HEK293T (cell line): ENCODE data around the gene GRIK1.

Source experiments
- CTCF ChIA-PET: fragments of 350-600 bp; formaldehyde crosslinking; extraction: SDS; loops from one replicate; lab custom pipeline; 2021; ENCODE audit warnings: antibody characterized with exemption, inconsistent platforms; lab: Yijun Ruan, JAX
- POLR2A ChIA-PET: fragments of 350-600 bp; formaldehyde crosslinking; extraction: SDS; loops from one replicate; lab custom pipeline; 2020; ENCODE audit warnings: antibody characterized with exemption, inconsistent platforms; lab: Yijun Ruan, JAX
- DNase-seq: peaks from one replicate; pipeline ENCODE4 v3.0.0; 2012; ENCODE audit warnings: mixed read lengths; ENCODE audit errors: extremely low spot score
- ARNT ChIP-seq: fragments of 450-650 bp; IDR thresholded peaks from 2 replicates; pipeline ENCODE4 v1.6.1; 2017; ENCODE audit warnings: mild to moderate bottlenecking
- BHLHE40 ChIP-seq: fragments of 450-650 bp; IDR thresholded peaks from 2 replicates; pipeline ENCODE4 v1.6.1; 2016; ENCODE audit warnings: mild to moderate bottlenecking, moderate library complexity, borderline replicate concordance
- CTBP1 ChIP-seq: fragments of 450-650 bp; IDR thresholded peaks from 2 replicates; pipeline ENCODE4 v1.6.1; 2016; ENCODE audit warnings: borderline replicate concordance
- ELF4 ChIP-seq: fragments of 450-650 bp; IDR thresholded peaks from 2 replicates; pipeline ENCODE4 v1.6.1; 2017; ENCODE audit warnings: antibody characterized with exemption
- FOXA1 ChIP-seq: fragments of 450-650 bp; IDR thresholded peaks from 2 replicates; pipeline ENCODE4 v1.6.1; 2016; ENCODE audit warnings: mild to moderate bottlenecking
- FOXK2 ChIP-seq: fragments of 450-650 bp; IDR thresholded peaks from 2 replicates; pipeline ENCODE4 v1.6.1; 2016; ENCODE audit warnings: mild to moderate bottlenecking
- FOXM1 ChIP-seq: fragments of 450-650 bp; IDR thresholded peaks from 2 replicates; pipeline ENCODE4 v1.6.1; 2017; ENCODE audit warnings: mild to moderate bottlenecking, borderline replicate concordance
- HDGF ChIP-seq: fragments of 450-650 bp; IDR thresholded peaks from 2 replicates; pipeline ENCODE4 v1.6.1; 2017; ENCODE audit warnings: antibody characterized with exemption, borderline replicate concordance
- L3MBTL2 ChIP-seq: fragments of 450-650 bp; conservative IDR thresholded peaks from 2 replicates; pipeline ENCODE4 v1.6.1; 2016; ENCODE audit warnings: mild to moderate bottlenecking
- LEF1 ChIP-seq: fragments of 450-650 bp; IDR thresholded peaks from 2 replicates; pipeline ENCODE4 v1.6.1; 2017; ENCODE audit warnings: mild to moderate bottlenecking, borderline replicate concordance
- NFRKB ChIP-seq: fragments of 450-650 bp; IDR thresholded peaks from 2 replicates; pipeline ENCODE4 v1.6.1; 2016; ENCODE audit warnings: mild to moderate bottlenecking, moderate library complexity
- PKNOX1 ChIP-seq: fragments of 450-650 bp; IDR thresholded peaks from 2 replicates; pipeline ENCODE4 v1.6.1; 2016
- SP1 ChIP-seq: fragments of 450-650 bp; IDR thresholded peaks from 2 replicates; pipeline ENCODE4 v1.6.1; 2017
- SUZ12 ChIP-seq: fragments of 450-650 bp; IDR thresholded peaks from 2 replicates; pipeline ENCODE4 v1.6.1; 2016; ENCODE audit warnings: mild to moderate bottlenecking
- TARDBP ChIP-seq: fragments of 450-650 bp; IDR thresholded peaks from 2 replicates; pipeline ENCODE4 v1.6.1; 2016
- ZNF384 ChIP-seq: fragments of 450-650 bp; IDR thresholded peaks from 2 replicates; pipeline ENCODE4 v1.6.1; 2016

GRIK1 gene

GRCh38 chr21:29939924-29940275, at the start of gene GRIK1:
TSS of gene GRIK1 (minus strand) at chr21:29939996.
- CTCF ChIA-PET = no interaction called here
- POLR2A ChIA-PET = no interaction called here
- peak; percentile 45 for DNase-seq
- TF ChIP-seq CTBP1 (no peak), BHLHE40 (no peak), LEF1 (no peak), ELF4 (no peak), FOXM1 (no peak)

GRCh38 chr21:29987762-29988161, 48.0 kb upstream of the GRIK1 start:
- DNase-seq = no peak
- POLR2A ChIA-PET = no interaction called here
- TF ChIP-seq ELF4 (no peak), ARNT (no peak), SUZ12 (no peak), ZNF384 (no peak), NFRKB (no peak), FOXA1 (no peak), HDGF (no peak), CTBP1 (no peak), LEF1 (no peak), BHLHE40 (no peak), L3MBTL2 (no peak), FOXK2 (no peak), FOXM1 (no peak), PKNOX1 (no peak), TARDBP (no peak), SP1 (no peak)
- CTCF ChIA-PET = no interaction called here

GRCh38 chr21:29985866-29986265, 46.1 kb upstream of the GRIK1 start:
- no peak for DNase-seq
- TF ChIP-seq PKNOX1 = no peak
- no peak for TF ChIP-seq L3MBTL2
- no peak for TF ChIP-seq SP1
- no peak for TF ChIP-seq ELF4
- no peak for TF ChIP-seq TARDBP
- no peak for TF ChIP-seq CTBP1
- TF ChIP-seq SUZ12 = no peak
- TF ChIP-seq NFRKB = no peak
- no peak for TF ChIP-seq ZNF384
- no peak for TF ChIP-seq FOXK2
- TF ChIP-seq FOXM1 = no peak
- no peak for TF ChIP-seq ARNT
- TF ChIP-seq BHLHE40 = no peak
- POLR2A ChIA-PET = no interaction called here
- CTCF ChIA-PET = no interaction called here

- POLR2A ChIA-PET = no interaction called here
- CTCF ChIA-PET = no interaction called here
Measured at GRCh38 chr21:29979043-29979442, 39.2 kb upstream of the GRIK1 start.

GRCh38 chr21:29975776-29976175, 36.0 kb upstream of the GRIK1 start:
- ChIA-PET POLR2A (no interaction called here), CTCF (no interaction called here)
- no peak for DNase-seq
- TF ChIP-seq SP1 (no peak), ARNT (no peak), FOXM1 (no peak)

More at GRCh38 chr21:29979043-29979442, 39.2 kb upstream of the GRIK1 start:
- no peak for TF ChIP-seq ELF4
- no peak for TF ChIP-seq SP1
- TF ChIP-seq SUZ12 = no peak
- TF ChIP-seq FOXA1 = no peak
- no peak for TF ChIP-seq FOXK2
- no peak for TF ChIP-seq LEF1
- TF ChIP-seq NFRKB = no peak
- no peak for TF ChIP-seq L3MBTL2
- TF ChIP-seq HDGF = no peak
- TF ChIP-seq TARDBP = no peak
- no peak for TF ChIP-seq BHLHE40
- no peak for DNase-seq

GRCh38 chr21:29973258-29973657, 33.5 kb upstream of the GRIK1 start:
- TF ChIP-seq TARDBP (no peak), SP1 (no peak), PKNOX1 (no peak), FOXK2 (no peak), LEF1 (no peak), ARNT (no peak)
- ChIA-PET CTCF (no interaction called here), POLR2A (no interaction called here)
- DNase-seq = no peak

- CTCF ChIA-PET = interaction anchor here (0.7 kb wide), 1 partner anchor 390 kb away, joined by 4 read pairs; no protein-coding TSS in a partner anchor
- TF ChIP-seq ARNT (no peak), NFRKB (no peak), SUZ12 (no peak), SP1 (no peak), ZNF384 (no peak), ELF4 (no peak), CTBP1 (no peak), FOXM1 (no peak), PKNOX1 (no peak), HDGF (no peak), LEF1 (no peak), FOXK2 (no peak), TARDBP (no peak), BHLHE40 (no peak), L3MBTL2 (no peak), FOXA1 (no peak)
- POLR2A ChIA-PET = no interaction called here
- DNase-seq = no peak
Measured at GRCh38 chr21:29961291-29962027, 21.7 kb upstream of the GRIK1 start.
